Lung (tissue), 12 donors: ENCODE data around the gene COL25A1. TPM values are rescaled to one million over a fixed set of nuclear protein-coding genes. Genes with fewer than 3 reads are reported as not detected.

Experiments used
- ATAC-seq: fragments of 200-7000 bp; cut with Tn5 transposase; one replicate; pipeline ENCODE4 v1.9.1; 2020; ENCODE audit warnings: moderate number of reproducible peaks; ENCODE audit not compliant: insufficient read depth, low FRiP score
- DNase-seq, 3 donors: peaks; one replicate each; pipeline ENCODE4 v3.0.0-alpha.2; 2013 to 2017
- H3K27ac ChIP-seq, 2 donors: one replicate each; pipeline ENCODE4 v1.5.1; 2013; ENCODE audit warnings: mild to moderate bottlenecking in 2 of 2, moderate library complexity in 2 of 2, control low read depth in 1 of 2, inconsistent platforms in 1 of 2, low read depth in 1 of 2, low read length in 1 of 2
- H3K27me3 ChIP-seq, 3 donors: one replicate each; pipeline ENCODE4 v1.5.1; 2013; ENCODE audit warnings: low read length in 2 of 3; ENCODE audit not compliant: control insufficient read depth in 3 of 3, insufficient read depth in 3 of 3
- H3K36me3 ChIP-seq, 4 donors: one replicate each; pipeline ENCODE4 v1.5.1; 2013; ENCODE audit warnings: low read length in 4 of 4, mild to moderate bottlenecking in 1 of 4, moderate library complexity in 1 of 4; ENCODE audit not compliant: control insufficient read depth in 4 of 4, insufficient read depth in 4 of 4
- H3K4me1 ChIP-seq, 5 donors: one replicate each; pipeline ENCODE4 v1.5.1; 2013; ENCODE audit warnings: low read length in 5 of 5, mild to moderate bottlenecking in 2 of 5, moderate library complexity in 1 of 5; ENCODE audit not compliant: control insufficient read depth in 5 of 5, insufficient read depth in 5 of 5
- H3K4me3 ChIP-seq: one replicate; pipeline ENCODE4 v1.5.1; 2013; ENCODE audit warnings: mild to moderate bottlenecking, control low read depth, moderate library complexity
- H3K9ac ChIP-seq, 2 donors: one replicate each; pipeline ENCODE4 v1.5.1; 2013; ENCODE audit warnings: low read length in 2 of 2, control low read depth in 1 of 2; ENCODE audit not compliant: insufficient read depth in 1 of 2
- H3K9me3 ChIP-seq, 4 donors: one replicate each; pipeline ENCODE4 v1.5.1; 2013; ENCODE audit warnings: low read length in 3 of 4, mild to moderate bottlenecking in 1 of 4, moderate library complexity in 1 of 4; ENCODE audit not compliant: control insufficient read depth in 4 of 4, insufficient read depth in 3 of 4
- CTCF ChIP-seq: IDR thresholded peaks from 2 replicates; pipeline ENCODE4 v1.5.1; 2012; ENCODE audit warnings: mild to moderate bottlenecking; ENCODE audit errors: control extremely low read depth, extremely low read depth
- WGBS, 2 donors: extraction: QIAGEN DNeasy Blood & Tissue Kit; methylation state at CpG; one replicate each; pipeline ENCODE4 v1.1.7; 2013; 5-methylcytosine and 5-hydroxymethylcytosine counted together
- polyA plus RNA-seq, 2 donors: library from polyadenylated mRNA; stranded (reverse); fragments of 200-250 nt; gene quantifications; one replicate each; pipeline ENCODE4 v1.2.1, GENCODE V29; 2013
- total RNA-seq, 2 donors: library from RNA; depleted of rRNA in 1 of 2; stranded (reverse); fragments of >200 nt in 1 of 2; gene quantifications; one replicate each; pipeline ENCODE4 v1.2.1, GENCODE V29; 2014 to 2021
- donor health status: control.
- donor health status: control.
- donor health status: Bipolar disorder and iron deficiency.
- donor health status: healthy.
- donor health status: DM: yes; HTN: yes; CAD: no.

Gene COL25A1
- total and polyA plus RNA-seq, 4 donors, result 0.06 to 3.5 (median 1.8) TPM

DNA sequence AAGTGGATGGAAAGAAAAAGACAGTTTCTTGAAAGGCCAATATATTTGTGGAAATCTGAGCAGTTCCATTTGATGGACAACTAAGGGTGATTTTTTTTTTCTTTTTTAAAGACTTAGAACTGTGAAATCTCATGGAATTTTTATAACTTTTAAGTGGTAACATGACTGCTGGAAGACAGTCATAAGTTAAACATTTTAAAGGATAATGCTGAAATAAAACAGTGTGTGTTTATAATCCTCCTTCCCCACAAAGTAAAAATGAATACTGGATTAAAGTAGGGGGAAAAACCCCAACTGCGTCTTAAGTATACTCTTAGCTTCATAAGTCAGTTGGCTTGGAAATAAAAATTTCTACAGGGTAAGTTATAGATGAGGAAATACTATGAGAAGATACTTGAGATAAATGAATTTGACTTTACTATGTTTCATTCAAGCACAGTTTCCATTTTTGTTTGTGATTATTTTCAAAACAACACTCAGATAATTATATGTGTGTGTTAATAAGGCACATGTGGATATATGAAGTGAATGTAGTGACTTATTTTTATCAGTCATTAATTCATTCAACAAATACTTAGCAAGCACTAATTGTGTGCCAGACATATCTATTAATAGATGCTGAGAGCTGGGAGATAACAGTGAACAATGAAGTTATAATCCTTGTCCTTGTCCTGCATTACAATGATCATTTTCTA is 410.4 kb downstream of the COL25A1 start:
- no peak overlapping the region for H3K9ac ChIP-seq
- no peaks in the 10 kb centered on the region for H3K9me3 ChIP-seq
- no peaks in the 10 kb centered on the region for H3K27me3 ChIP-seq
- ATAC-seq, result no peak
- H3K36me3 ChIP-seq, result no peaks in the 10 kb centered on the region
- H3K4me1 ChIP-seq, result peaks cover 0 to 9% (median 0%) of the 10 kb centered on the region in 5 donors
- H3K4me3 ChIP-seq, result no peak overlapping the region
- no peak overlapping the region for H3K27ac ChIP-seq
- WGBS, 2 donors, result 89 to 90% methylated on average over 1 of the region's 1 CpG
- peak in 2 of 3 donors; percentile 52 to 69 for DNase-seq
- TF ChIP-seq CTCF, result no peak

DNA sequence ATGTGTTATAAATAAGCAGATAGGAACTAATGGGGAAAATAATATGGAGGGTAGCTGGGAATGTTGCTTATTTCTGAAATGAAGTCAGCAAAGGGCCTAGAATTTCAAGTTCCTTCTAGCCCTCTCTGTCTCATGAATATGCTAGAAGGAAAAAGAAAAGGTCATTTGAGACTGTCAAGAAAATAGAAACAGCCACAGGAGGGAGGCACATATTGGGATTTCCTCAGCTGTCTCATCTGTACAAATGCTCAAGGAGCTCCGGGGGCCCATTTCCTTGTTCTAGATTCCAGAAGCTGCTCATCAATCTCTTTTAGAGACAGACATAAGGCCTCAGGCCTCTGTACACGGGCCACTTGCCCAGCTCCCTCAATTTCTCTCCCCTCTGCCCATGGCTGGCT is 412.0 kb downstream of the COL25A1 start:
- Histone ChIP-seq H3K9me3 (no peaks in the 10 kb centered on the region), H3K9ac (no peak overlapping the region), H3K27ac (no peak overlapping the region), H3K4me3 (no peak overlapping the region), H3K36me3 (no peaks in the 10 kb centered on the region), H3K4me1 (peaks cover 0 to 9% (median 0%) of the 10 kb centered on the region in 5 donors), H3K27me3 (no peaks in the 10 kb centered on the region)
- DNase-seq (no peak), ATAC-seq (no peak)
- no peak for TF ChIP-seq CTCF
- 43 to 49% methylated on average over 2 of the region's 2 CpGs for WGBS, 2 donors

DNA sequence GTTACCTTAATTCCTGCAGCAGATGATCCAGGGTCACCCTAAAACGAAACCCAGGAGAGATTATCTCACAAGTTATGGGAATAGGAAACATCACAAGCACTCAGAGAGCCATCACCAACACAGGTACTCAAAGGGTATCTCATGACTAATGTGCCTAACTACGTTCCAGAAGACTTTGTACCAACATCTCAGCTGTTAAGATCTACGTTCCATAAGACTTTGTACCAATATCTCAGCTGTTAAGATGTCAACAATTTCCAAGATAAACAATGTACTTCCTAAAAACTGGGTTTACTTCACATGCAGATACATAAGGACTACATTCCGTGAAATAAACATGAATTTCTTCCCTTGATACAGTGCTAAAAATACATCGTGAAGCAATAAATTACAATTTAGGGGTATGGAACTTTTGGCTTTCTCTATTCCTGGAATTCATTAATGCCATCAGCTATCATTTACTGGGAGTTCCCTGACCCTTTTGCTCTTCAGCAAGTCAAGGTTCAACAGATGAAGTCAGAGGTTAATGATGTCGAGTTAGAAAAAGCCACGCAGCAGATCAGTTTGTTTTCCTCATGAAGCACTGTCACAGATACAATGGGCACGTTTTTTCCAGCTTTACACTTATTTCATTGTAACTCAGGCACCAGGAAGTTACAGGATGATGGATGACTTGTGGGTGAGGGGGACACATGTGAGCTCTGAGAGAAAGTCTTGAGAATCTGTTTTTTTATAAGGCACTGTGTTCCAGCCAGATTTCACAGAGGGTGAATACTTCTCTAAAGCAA is 412.6 kb downstream of the COL25A1 start:
- Histone ChIP-seq H3K9ac (no peak overlapping the region), H3K27me3 (no peaks in the 10 kb centered on the region), H3K4me1 (peaks cover 0 to 9% (median 0%) of the 10 kb centered on the region in 5 donors), H3K9me3 (no peaks in the 10 kb centered on the region), H3K4me3 (no peak overlapping the region), H3K27ac (no peak overlapping the region), H3K36me3 (no peaks in the 10 kb centered on the region)
- ATAC-seq (no peak), DNase-seq (no peak)
- 46 to 58% methylated on average over 8 of the region's 8 CpGs for WGBS, 2 donors
- no peak for TF ChIP-seq CTCF
